ENCODE results near the gene ABCD3. TPM values are rescaled to one million over a fixed set of nuclear protein-coding genes. Genes with fewer than 3 reads are reported as not detected.

Gene ABCD3
- total and polyA plus RNA-seq, 2 of the 13 experiments (the other 11 are each of a cell fraction or from before 2014, with no cell fraction given) = 27.5 to 166 TPM

DNA sequence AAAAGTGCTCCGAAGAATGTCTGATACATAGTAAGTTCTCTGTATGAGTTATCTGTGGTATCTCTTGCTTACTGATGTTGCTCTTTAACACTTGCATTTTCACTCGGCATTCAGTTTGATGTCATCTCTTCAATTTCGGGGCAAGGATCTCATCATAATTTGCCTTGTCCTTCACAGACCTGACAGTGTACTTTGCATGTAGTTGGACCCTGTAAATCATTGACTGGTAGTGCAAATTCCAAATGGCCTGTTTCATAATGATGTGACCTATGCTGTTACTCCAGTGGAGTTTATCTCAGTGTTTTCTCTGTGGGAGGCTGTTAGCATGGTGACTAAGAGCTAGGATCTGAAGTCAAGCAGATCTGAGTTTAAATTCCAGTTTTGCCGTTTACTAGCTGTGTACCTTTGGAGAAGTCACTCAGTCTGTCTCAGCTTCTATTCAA is 34.2 kb upstream of the ABCD3 start (continued):
- TF ChIP-seq, protein P1, sequence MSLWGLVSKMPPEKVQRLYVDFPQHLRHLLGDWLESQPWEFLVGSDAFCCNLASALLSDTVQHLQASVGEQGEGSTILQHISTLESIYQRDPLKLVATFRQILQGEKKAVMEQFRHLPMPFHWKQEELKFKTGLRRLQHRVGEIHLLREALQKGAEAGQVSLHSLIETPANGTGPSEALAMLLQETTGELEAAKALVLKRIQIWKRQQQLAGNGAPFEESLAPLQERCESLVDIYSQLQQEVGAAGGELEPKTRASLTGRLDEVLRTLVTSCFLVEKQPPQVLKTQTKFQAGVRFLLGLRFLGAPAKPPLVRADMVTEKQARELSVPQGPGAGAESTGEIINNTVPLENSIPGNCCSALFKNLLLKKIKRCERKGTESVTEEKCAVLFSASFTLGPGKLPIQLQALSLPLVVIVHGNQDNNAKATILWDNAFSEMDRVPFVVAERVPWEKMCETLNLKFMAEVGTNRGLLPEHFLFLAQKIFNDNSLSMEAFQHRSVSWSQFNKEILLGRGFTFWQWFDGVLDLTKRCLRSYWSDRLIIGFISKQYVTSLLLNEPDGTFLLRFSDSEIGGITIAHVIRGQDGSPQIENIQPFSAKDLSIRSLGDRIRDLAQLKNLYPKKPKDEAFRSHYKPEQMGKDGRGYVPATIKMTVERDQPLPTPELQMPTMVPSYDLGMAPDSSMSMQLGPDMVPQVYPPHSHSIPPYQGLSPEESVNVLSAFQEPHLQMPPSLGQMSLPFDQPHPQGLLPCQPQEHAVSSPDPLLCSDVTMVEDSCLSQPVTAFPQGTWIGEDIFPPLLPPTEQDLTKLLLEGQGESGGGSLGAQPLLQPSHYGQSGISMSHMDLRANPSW (CRISPR knock-in tag; IDR thresholded peaks at IDR 0.05; ENCODE audit: borderline replicate concordance) = no peak
- TF ChIP-seq RFX1 (IDR thresholded peaks at IDR 0.05) (peak; percentile 59), MEIS1 (CRISPR knock-in tag; IDR thresholded peaks at IDR 0.05; ENCODE audit: borderline replicate concordance) (peak; percentile 85; the same call in 1 of the 2 replicates), SP5 (CRISPR knock-in tag; IDR thresholded peaks at IDR 0.05; ENCODE audit: borderline replicate concordance, low read depth) (0 out of 2 replicates have a peak, but pooled peaks have one; percentile 33), ZNF619 (CRISPR knock-in tag; IDR thresholded peaks at IDR 0.05) (no peak), SRSF1 (optimal IDR thresholded peaks at IDR 0.05; ENCODE audit: low read depth, low read length) (no peak), PHB2 (IDR thresholded peaks at IDR 0.05; ENCODE audit: partially characterized antibody) (no peak), SAFB2 (CRISPR knock-in tag; IDR thresholded peaks at IDR 0.05; ENCODE audit: borderline replicate concordance, low read depth) (no peak), ZNF598 (CRISPR knock-in tag; IDR thresholded peaks at IDR 0.05; ENCODE audit: borderline replicate concordance) (no peak), ZFY (CRISPR knock-in tag; IDR thresholded peaks at IDR 0.05) (no peak), ZNF44 (CRISPR knock-in tag; IDR thresholded peaks at IDR 0.05) (no peak), ZNF614 (CRISPR knock-in tag; IDR thresholded peaks at IDR 0.05; ENCODE audit: borderline replicate concordance) (peak; percentile 77), ATRX (CRISPR knock-in tag; IDR thresholded peaks at IDR 0.05; ENCODE audit: borderline replicate concordance) (no peak), GLI4 (CRISPR knock-in tag; IDR thresholded peaks at IDR 0.05; ENCODE audit: borderline replicate concordance) (no peak), NFKB2 (CRISPR knock-in tag; IDR thresholded peaks at IDR 0.05; ENCODE audit: borderline replicate concordance) (no peak), ZNF672 (CRISPR knock-in tag; IDR thresholded peaks at IDR 0.05) (no peak)
- TF ChIP-seq, protein P2, sequence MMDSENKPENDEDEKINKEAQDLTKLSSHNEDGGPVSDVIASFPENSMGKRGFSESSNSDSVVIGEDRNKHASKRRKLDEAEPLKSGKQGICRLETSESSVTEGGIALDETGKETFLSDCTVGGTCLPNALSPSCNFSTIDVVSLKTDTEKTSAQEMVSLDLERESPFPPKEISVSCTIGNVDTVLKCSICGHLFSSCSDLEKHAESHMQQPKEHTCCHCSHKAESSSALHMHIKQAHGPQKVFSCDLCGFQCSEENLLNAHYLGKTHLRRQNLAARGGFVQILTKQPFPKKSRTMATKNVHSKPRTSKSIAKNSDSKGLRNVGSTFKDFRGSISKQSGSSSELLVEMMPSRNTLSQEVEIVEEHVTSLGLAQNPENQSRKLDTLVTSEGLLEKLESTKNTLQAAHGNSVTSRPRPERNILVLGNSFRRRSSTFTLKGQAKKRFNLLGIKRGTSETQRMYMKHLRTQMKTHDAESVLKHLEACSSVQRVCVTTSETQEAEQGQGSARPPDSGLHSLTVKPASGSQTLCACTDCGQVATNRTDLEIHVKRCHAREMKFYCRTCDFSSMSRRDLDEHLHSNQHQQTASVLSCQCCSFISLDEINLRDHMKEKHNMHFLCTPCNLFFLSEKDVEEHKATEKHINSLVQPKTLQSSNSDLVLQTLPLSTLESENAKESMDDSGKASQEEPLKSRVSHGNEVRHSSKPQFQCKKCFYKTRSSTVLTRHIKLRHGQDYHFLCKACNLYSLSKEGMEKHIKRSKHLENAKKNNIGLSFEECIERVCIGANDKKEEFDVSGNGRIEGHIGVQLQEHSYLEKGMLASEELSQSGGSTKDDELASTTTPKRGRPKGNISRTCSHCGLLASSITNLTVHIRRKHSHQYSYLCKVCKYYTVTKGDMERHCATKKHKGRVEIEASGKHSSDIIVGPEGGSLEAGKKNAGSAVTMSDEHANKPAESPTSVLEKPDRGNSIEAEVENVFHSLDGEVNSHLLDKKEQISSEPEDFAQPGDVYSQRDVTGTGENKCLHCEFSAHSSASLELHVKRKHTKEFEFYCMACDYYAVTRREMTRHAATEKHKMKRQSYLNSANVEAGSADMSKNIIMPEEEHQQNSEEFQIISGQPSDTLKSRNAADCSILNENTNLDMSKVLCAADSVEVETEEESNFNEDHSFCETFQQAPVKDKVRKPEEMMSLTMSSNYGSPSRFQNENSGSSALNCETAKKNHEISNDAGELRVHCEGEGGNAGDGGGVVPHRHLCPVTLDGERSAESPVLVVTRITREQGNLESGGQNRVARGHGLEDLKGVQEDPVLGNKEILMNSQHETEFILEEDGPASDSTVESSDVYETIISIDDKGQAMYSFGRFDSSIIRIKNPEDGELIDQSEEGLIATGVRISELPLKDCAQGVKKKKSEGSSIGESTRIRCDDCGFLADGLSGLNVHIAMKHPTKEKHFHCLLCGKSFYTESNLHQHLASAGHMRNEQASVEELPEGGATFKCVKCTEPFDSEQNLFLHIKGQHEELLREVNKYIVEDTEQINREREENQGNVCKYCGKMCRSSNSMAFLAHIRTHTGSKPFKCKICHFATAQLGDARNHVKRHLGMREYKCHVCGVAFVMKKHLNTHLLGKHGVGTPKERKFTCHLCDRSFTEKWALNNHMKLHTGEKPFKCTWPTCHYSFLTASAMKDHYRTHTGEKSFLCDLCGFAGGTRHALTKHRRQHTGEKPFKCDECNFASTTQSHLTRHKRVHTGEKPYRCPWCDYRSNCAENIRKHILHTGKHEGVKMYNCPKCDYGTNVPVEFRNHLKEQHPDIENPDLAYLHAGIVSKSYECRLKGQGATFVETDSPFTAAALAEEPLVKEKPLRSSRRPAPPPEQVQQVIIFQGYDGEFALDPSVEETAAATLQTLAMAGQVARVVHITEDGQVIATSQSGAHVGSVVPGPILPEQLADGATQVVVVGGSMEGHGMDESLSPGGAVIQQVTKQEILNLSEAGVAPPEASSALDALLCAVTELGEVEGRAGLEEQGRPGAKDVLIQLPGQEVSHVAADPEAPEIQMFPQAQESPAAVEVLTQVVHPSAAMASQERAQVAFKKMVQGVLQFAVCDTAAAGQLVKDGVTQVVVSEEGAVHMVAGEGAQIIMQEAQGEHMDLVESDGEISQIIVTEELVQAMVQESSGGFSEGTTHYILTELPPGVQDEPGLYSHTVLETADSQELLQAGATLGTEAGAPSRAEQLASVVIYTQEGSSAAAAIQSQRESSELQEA (CRISPR knock-in tag; IDR thresholded peaks at IDR 0.05; ENCODE audit: not compliant biosample characterization) = no peak
- TF ChIP-seq, protein P3, sequence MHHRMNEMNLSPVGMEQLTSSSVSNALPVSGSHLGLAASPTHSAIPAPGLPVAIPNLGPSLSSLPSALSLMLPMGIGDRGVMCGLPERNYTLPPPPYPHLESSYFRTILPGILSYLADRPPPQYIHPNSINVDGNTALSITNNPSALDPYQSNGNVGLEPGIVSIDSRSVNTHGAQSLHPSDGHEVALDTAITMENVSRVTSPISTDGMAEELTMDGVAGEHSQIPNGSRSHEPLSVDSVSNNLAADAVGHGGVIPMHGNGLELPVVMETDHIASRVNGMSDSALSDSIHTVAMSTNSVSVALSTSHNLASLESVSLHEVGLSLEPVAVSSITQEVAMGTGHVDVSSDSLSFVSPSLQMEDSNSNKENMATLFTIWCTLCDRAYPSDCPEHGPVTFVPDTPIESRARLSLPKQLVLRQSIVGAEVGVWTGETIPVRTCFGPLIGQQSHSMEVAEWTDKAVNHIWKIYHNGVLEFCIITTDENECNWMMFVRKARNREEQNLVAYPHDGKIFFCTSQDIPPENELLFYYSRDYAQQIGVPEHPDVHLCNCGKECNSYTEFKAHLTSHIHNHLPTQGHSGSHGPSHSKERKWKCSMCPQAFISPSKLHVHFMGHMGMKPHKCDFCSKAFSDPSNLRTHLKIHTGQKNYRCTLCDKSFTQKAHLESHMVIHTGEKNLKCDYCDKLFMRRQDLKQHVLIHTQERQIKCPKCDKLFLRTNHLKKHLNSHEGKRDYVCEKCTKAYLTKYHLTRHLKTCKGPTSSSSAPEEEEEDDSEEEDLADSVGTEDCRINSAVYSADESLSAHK (CRISPR knock-in tag; IDR thresholded peaks at IDR 0.05; ENCODE audit: borderline replicate concordance) = no peak

All from HepG2 (cell line).